ENCODE data around the gene SMARCA4.

Gene SMARCA4

DNA sequence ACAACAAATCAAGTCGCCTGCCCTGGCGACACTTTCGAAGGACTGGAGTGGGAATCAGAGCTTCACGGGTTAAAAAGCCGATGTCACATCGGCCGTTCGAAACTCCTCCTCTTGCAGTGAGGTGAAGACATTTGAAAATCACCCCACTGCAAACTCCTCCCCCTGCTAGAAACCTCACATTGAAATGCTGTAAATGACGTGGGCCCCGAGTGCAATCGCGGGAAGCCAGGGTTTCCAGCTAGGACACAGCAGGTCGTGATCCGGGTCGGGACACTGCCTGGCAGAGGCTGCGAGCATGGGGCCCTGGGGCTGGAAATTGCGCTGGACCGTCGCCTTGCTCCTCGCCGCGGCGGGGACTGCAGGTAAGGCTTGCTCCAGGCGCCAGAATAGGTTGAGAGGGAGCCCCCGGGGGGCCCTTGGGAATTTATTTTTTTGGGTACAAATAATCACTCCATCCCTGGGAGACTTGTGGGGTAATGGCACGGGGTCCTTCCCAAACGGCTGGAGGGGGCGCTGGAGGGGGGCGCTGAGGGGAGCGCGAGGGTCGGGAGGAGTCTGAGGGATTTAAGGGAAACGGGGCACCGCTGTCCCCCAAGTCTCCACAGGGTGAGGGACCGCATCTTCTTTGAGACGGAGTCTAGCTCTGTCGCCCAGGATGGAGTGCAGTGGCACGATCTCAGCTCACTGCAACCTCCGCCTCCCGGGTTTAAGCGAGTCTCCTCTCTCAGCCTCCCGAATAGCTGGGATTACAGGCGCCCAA, 128.6 kb downstream of the SMARCA4 start, which contains the start of gene LDLR (continued):
- TF ChIP-seq ZNF629 (tag by site-specific recombination; IDR thresholded peaks at IDR 0.05): peak; percentile 96; the same call in 1 of the 2 replicates
- TF ChIP-seq KLF8 (tag by site-specific recombination; IDR thresholded peaks at IDR 0.05): no peak; the same call in 1 of the 2 replicates
- TF ChIP-seq ZNF76 (tag by site-specific recombination; IDR thresholded peaks at IDR 0.05; ENCODE audit: borderline replicate concordance, low read depth): no peak
- TF ChIP-seq, protein P1, sequence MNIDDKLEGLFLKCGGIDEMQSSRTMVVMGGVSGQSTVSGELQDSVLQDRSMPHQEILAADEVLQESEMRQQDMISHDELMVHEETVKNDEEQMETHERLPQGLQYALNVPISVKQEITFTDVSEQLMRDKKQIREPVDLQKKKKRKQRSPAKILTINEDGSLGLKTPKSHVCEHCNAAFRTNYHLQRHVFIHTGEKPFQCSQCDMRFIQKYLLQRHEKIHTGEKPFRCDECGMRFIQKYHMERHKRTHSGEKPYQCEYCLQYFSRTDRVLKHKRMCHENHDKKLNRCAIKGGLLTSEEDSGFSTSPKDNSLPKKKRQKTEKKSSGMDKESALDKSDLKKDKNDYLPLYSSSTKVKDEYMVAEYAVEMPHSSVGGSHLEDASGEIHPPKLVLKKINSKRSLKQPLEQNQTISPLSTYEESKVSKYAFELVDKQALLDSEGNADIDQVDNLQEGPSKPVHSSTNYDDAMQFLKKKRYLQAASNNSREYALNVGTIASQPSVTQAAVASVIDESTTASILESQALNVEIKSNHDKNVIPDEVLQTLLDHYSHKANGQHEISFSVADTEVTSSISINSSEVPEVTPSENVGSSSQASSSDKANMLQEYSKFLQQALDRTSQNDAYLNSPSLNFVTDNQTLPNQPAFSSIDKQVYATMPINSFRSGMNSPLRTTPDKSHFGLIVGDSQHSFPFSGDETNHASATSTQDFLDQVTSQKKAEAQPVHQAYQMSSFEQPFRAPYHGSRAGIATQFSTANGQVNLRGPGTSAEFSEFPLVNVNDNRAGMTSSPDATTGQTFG (tag by site-specific recombination; IDR thresholded peaks at IDR 0.05; ENCODE audit: borderline replicate concordance): no peak
- TF ChIP-seq ZNF133 (tag by site-specific recombination; IDR thresholded peaks at IDR 0.05): no peak
- no peak for TF ChIP-seq ZNF433 (tag by site-specific recombination; IDR thresholded peaks at IDR 0.05; ENCODE audit: low read depth)
- TF ChIP-seq ZNF596 (tag by site-specific recombination; IDR thresholded peaks at IDR 0.05): no peak
- no peak for TF ChIP-seq ZBTB7A (tag by site-specific recombination; IDR thresholded peaks at IDR 0.05; ENCODE audit: low read depth)
- TF ChIP-seq, protein P2, sequence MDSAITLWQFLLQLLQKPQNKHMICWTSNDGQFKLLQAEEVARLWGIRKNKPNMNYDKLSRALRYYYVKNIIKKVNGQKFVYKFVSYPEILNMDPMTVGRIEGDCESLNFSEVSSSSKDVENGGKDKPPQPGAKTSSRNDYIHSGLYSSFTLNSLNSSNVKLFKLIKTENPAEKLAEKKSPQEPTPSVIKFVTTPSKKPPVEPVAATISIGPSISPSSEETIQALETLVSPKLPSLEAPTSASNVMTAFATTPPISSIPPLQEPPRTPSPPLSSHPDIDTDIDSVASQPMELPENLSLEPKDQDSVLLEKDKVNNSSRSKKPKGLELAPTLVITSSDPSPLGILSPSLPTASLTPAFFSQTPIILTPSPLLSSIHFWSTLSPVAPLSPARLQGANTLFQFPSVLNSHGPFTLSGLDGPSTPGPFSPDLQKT (IDR thresholded peaks at IDR 0.05; ENCODE audit: borderline replicate concordance, low read depth, low read length): no peak
- TF ChIP-seq ZNF423 (tag by site-specific recombination; IDR thresholded peaks at IDR 0.05): peak; percentile 43; the same call in 1 of the 2 replicates
- TF ChIP-seq YY2 (tag by site-specific recombination; IDR thresholded peaks at IDR 0.05): no peak
- TF ChIP-seq ZNF521 (tag by site-specific recombination; IDR thresholded peaks at IDR 0.05): no peak
- no peak for TF ChIP-seq ZNF560 (tag by site-specific recombination; IDR thresholded peaks at IDR 0.05; ENCODE audit: borderline replicate concordance)
- TF ChIP-seq, protein P3, sequence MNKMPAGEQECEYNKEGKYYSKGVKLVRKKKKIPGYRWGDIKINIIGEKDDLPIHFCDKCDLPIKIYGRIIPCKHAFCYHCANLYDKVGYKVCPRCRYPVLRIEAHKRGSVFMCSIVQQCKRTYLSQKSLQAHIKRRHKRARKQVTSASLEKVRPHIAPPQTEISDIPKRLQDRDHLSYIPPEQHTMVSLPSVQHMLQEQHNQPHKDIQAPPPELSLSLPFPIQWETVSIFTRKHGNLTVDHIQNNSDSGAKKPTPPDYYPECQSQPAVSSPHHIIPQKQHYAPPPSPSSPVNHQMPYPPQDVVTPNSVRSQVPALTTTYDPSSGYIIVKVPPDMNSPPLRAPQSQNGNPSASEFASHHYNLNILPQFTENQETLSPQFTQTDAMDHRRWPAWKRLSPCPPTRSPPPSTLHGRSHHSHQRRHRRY (tag by site-specific recombination; IDR thresholded peaks at IDR 0.05): 0 out of 2 replicates have a peak, but pooled peaks have one; percentile 13
- TF ChIP-seq, protein P4, sequence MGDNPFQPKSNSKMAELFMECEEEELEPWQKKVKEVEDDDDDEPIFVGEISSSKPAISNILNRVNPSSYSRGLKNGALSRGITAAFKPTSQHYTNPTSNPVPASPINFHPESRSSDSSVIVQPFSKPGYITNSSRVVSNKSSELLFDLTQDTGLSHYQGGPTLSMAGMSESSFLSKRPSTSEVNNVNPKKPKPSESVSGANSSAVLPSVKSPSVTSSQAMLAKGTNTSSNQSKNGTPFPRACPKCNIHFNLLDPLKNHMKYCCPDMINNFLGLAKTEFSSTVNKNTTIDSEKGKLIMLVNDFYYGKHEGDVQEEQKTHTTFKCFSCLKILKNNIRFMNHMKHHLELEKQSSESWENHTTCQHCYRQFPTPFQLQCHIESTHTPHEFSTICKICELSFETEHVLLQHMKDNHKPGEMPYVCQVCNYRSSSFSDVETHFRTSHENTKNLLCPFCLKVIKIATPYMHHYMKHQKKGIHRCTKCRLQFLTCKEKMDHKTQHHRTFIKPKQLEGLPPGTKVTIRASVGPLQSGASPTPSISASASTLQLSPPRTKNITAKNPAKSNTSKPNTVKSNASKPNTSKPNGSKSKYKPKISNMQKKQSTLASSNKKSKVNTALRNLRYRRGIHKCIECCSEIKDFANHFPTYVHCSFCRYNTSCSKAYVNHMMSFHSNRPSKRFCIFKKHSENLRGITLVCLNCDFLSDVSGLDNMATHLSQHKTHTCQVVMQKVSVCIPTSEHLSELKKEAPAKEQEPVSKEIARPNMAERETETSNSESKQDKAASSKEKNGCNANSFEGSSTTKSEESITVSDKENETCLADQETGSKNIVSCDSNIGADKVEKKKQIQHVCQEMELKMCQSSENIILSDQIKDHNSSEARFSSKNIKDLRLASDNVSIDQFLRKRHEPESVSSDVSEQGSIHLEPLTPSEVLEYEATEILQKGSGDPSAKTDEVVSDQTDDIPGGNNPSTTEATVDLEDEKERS (tag by site-specific recombination; IDR thresholded peaks at IDR 0.05): 0 out of 2 replicates have a peak, but pooled peaks have one; percentile 29
- TF ChIP-seq, protein P5, sequence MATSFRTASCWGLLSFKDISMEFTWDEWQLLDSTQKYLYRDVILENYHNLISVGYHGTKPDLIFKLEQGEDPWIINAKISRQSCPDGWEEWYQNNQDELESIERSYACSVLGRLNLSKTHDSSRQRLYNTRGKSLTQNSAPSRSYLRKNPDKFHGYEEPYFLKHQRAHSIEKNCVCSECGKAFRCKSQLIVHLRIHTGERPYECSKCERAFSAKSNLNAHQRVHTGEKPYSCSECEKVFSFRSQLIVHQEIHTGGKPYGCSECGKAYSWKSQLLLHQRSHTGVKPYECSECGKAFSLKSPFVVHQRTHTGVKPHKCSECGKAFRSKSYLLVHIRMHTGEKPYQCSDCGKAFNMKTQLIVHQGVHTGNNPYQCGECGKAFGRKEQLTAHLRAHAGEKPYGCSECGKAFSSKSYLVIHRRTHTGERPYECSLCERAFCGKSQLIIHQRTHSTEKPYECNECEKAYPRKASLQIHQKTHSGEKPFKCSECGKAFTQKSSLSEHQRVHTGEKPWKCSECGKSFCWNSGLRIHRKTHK (tag by site-specific recombination; IDR thresholded peaks at IDR 0.05): no peak
- TF ChIP-seq PRDM1 (tag by site-specific recombination; IDR thresholded peaks at IDR 0.05): no peak
- TF ChIP-seq, protein P6, sequence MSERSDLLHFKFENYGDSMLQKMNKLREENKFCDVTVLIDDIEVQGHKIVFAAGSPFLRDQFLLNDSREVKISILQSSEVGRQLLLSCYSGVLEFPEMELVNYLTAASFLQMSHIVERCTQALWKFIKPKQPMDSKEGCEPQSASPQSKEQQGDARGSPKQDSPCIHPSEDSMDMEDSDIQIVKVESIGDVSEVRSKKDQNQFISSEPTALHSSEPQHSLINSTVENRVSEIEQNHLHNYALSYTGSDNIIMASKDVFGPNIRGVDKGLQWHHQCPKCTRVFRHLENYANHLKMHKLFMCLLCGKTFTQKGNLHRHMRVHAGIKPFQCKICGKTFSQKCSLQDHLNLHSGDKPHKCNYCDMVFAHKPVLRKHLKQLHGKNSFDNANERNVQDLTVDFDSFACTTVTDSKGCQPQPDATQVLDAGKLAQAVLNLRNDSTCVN (tag by site-specific recombination; optimal IDR thresholded peaks at IDR 0.05): no peak
- TF ChIP-seq HOXD13 (CRISPR knock-in tag; IDR thresholded peaks at IDR 0.05; ENCODE audit: borderline replicate concordance): no peak
- TF ChIP-seq, protein P7, sequence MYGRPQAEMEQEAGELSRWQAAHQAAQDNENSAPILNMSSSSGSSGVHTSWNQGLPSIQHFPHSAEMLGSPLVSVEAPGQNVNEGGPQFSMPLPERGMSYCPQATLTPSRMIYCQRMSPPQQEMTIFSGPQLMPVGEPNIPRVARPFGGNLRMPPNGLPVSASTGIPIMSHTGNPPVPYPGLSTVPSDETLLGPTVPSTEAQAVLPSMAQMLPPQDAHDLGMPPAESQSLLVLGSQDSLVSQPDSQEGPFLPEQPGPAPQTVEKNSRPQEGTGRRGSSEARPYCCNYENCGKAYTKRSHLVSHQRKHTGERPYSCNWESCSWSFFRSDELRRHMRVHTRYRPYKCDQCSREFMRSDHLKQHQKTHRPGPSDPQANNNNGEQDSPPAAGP (tag by site-specific recombination; IDR thresholded peaks at IDR 0.05): no peak; the same call in 1 of the 2 replicates

Measured in HEK293 (cell line).